GM18508 (cell line): ENCODE data around the gene STYX.
"Not testable (repeated sequence)": the region's sequence is repeated elsewhere in the genome, so short reads cannot be mapped to it uniquely, and the experiment has no call there.

Source experiments
- ATAC-seq: cut with Tn5 transposase; IDR thresholded peaks from one replicate; pipeline ENCODE4 v1.9.1; 2021; ENCODE audit warnings: moderate number of reproducible peaks; ENCODE audit not compliant: insufficient read depth, unreplicated experiment

Gene STYX

GRCh38 chr14:52723514-52724359 lies 6.2 kb upstream of the STYX start:
- ATAC-seq: no peak

GRCh38 chr14:52724360-52724644 lies 5.7 kb upstream of the STYX start:
- no peak for ATAC-seq

DNA sequence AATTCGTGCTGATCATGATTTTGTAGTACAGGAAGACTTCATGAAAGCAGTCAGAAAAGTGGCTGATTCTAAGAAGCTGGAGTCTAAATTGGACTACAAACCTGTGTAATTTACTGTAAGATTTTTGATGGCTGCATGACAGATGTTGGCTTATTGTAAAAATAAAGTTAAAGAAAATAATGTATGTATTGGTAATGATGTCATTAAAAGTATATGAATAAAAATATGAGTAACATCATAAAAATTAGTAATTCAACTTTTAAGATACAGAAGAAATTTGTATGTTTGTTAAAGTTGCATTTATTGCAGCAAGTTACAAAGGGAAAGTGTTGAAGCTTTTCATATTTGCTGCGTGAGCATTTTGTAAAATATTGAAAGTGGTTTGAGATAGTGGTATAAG lies 2.5 kb upstream of the STYX start:
- ATAC-seq: not testable (repeated sequence)

DNA sequence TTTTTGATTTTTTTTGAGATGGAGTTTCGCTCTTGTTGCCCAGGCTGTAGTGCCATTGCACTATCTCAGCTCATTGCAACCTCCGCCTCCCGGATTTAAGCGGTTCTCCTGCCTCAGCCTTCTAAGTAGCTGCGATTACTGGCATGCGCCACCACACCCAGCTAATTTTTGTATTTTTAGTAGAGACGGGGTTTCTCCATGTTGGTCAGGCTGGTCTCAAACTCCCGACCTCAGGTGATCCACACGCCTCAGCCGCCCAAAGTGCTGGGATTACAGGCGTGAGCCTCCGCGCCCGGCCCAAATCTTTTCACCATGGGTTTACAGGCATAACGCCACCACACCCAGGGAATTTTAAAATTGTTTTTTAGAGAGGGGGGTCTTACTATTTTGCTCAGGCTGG lies 931 bp upstream of the STYX start:
- not testable (repeated sequence) for ATAC-seq

DNA sequence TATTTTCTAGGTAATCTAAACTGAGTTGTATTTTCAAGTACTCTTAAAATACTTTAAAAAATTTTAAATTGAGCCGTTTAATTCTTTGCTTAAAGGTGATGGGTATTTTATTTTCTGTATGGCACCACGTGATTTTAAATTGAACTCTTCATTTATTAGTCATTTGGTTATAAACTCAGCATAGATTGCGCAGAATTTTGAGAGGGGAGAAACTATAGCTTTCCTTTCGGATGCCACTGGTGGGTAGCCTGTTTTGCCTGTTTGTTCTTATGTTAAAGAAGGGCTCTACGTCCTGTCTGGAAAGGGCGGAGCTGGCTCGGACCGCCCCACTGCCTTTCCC lies 411 bp upstream of the STYX start:
- ATAC-seq: no peak

DNA sequence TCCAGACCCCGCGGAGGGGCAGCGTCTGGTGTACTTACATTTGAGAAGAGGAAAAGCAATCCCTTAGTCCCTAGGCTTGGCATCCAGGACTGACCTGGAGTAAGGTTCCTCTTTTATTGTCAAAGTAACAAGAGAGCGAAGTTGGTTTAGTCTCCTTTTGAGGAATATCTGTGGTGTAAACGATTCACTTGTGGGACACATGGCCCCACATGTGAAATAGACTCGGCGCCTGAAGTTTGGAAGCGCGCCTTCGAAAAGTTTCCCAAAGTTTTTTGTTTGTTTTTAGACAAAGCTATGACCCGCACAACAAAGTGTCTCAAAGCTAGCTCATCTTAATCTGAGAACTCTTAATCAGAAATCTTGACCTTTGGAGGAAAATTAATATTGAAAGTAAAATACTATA lies 744 bp downstream of the STYX start:
- no peak for ATAC-seq

DNA sequence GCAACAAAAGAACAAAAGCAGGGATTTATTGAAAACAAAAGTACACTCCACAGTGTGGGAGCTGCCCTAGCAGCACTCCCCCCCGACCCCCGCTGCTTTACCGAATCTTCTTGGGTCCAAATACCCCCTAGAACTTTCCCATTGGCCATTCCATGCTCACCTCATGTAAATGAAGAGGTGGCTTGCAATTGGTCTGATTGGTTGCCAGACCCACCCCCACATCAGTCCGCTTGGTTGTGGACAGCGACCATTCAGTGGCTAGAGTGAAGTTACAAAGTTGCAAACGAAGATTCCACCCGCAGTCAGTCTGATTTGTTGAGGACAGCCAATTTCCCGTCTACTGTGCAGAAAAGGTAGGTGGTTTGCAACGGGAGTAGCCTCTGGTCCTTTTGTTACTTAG lies 3.9 kb downstream of the STYX start:
- no peak for ATAC-seq

- ATAC-seq: no peak
Observed at GRCh38 chr14:52735921-52736489, 6.0 kb downstream of the STYX start.

GRCh38 chr14:52738409-52738808 lies 8.4 kb downstream of the STYX start:
- no peak for ATAC-seq

- ATAC-seq: no peak
Observed at GRCh38 chr14:52740751-52741150, 10.8 kb downstream of the STYX start.

DNA sequence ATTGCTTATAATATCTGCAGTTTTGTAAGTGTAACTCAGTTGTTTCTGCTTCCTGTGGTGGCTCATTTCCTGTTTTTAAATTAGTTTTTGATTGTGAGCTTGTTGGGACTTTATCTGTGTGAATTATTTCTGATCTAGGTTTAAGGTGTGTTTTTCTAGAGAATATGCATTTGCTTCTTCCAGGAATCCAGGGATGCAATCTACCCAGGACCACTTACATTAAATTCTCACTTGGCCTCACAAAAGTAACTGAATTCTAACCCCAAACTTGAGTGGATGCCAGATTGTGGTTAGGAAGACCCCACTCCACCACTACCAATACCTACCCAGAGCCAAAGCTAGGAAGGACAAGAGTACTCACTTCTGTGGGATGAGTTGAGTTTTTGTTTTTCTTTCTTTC lies 11.9 kb downstream of the STYX start:
- ATAC-seq: no peak

DNA sequence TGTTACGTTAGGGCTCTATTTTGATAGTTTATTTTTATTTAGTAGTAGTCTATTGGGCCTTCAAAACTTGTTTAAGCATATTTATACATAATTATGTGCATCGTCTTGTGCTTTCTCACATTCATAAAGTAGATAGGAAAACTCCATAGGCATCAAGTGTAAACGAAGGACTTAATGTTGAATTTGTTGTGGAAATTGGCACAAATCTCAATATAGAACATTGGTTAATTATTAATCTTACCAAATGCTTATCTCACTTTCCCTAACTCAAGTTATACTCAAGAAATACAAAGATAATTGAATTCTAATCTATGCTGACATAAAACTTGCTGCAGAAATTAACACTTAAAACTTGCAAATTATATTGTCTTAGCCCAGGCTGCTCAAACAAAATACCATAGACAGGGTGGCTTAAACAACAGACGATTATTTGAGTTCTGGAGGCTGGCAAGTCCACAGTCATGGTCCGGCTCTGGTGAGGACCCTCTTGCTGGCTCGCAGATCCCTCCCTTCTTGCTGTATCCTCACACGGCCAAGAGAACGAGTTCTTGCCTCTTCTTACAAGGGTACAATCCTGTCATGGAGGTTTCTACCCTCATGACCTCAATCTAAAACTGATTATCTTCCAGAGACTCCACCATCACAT lies 18.8 kb downstream of the STYX start:
- no peak for ATAC-seq

GRCh38 chr14:52755607-52756316 lies 25.8 kb downstream of the STYX start:
- no peak for ATAC-seq

DNA sequence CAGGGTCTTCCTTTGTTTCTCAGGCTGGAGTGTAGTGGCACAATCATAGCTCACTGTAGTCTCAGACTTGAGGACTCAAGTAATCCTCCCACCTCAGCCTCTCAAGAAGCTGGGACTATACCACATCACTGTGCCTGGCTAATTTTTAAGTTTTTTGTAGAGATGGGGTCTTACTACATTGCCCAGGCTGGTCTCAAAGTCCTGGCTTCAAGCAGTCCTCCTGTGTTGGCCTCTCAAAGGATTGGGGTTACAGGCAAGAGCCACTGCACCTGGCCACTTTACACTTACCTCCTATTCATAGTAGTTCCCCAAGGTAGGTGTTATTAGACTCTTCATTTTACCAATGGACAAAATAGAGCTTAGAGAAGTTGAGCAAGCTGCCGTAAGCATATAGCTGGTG lies 29.2 kb downstream of the STYX start:
- no peak for ATAC-seq

DNA sequence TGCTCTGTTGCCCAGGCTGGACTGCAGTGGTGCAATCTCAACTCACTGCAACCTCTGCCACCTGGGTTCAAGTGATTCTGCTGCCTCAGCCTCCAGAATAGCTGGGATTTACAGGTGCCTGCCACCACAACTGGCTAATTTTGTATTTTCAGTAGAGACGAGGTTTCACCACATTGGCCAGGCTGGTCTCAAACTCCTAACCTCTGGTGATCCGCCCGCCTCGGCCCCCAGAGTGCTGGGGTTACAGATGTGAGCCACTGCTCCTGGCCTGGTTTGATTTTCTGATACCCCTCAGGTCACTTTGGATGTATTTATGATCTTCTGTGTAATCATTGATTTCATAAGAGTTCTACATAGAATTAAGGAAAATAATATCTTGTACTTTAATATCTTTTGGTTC lies 33.0 kb downstream of the STYX start:
- not testable (repeated sequence) for ATAC-seq

DNA sequence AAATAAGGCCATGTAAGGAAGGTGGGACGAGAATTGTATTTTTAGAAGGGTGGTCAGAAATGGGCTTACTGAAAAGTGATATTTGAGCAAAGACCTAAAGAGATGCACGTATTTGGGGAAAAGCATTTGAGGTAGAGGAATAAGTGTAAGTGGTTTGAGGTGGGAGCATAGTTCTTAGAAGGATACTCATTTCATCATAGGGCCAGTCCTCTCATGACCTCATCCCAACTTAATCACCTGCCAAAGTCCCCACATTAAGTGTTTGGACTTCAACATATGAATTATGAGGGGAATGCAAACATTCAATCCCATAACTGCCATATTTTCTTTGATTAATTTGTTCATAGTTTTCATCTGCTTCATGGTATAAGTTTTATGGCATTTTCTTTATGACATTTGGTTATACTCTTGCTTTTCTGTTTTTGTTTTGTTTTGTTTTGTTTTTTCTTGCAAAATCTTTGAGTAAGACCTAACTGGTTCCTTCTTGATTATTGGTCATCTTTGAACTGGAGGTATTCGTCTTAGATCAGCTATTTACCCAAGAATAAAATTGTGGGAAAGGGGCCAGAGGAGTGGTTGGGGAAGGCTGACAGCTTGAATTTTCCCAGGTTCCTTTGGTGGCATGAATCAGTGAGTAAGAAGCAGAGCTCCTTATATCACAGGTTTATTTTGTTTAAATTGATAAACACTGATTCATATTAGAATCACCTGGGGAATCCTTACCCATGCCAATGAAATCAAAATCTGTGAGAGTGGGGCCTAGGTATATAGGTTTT lies 37.3 kb downstream of the STYX start:
- no peak for ATAC-seq

GRCh38 chr14:52769887-52770286 lies 39.9 kb downstream of the STYX start:
- ATAC-seq: no peak

DNA sequence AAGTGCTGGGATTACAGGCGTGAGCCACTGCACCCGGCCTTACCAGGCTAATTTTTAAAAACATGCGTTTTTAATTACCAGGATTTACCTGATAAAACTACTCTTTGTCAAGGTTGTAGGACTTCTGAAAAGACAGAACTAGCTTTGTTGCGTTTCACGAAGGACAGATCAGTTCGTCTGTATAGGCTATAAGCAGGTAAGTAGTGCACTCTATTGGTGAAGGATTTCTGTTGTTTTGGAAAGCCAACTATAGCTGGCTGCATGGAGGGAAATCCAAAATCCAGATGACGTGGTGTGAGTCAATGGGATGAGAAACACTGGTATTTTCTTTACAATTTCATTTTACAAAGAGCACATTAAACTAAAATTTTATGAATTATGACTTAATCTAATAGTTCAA lies 46.9 kb downstream of the STYX start:
- ATAC-seq: no peak

GRCh38 chr14:52778702-52779101 lies 48.7 kb downstream of the STYX start:
- no peak for ATAC-seq

- ATAC-seq: no peak
Observed at GRCh38 chr14:52780893-52781292, 50.9 kb downstream of the STYX start.

DNA sequence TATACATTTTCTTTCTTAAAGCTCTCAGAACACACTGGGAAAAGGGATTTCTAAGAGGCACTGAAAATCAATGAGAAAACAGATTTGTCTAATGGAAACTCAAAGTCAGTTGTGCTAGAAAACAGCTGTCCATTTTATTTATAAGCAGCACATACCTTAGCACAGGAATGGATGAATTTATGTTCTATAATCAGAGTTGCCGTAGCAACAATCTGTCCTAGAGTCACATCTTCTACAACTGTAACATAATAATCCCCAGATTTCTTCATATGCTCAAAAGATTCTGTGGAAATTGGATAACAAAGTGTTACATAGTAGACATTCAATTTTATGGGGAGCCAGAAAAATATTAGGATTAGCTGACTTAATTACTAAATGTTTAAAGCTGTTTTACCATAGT lies 51.7 kb downstream of the STYX start:
- no peak for ATAC-seq
